ENCODE data around the gene GRIN2A.

GRIN2A gene

GRCh38 chr16:9778849-9779248, 403.4 kb downstream of the GRIN2A start:
- H3K36me3 ChIP-seq (ENCODE audit: control insufficient read depth in 5 of 5, insufficient read depth in 5 of 5, low read length in 5 of 5) = no peaks in the 10 kb centered on the region
- no peak overlapping the region for H3K27ac ChIP-seq (ENCODE audit: low read depth, low read length)
- H3K27me3 ChIP-seq (ENCODE audit: control insufficient read depth in 5 of 5, insufficient read depth in 4 of 5, low read length in 5 of 5) = no peaks in the 10 kb centered on the region
- no peaks in the 10 kb centered on the region for H3K9me3 ChIP-seq (ENCODE audit: control insufficient read depth in 5 of 5, low read length in 5 of 5)
- H3K4me1 ChIP-seq (ENCODE audit: control insufficient read depth in 5 of 5, insufficient read depth in 5 of 5, low read length in 5 of 5) = no peaks in the 10 kb centered on the region
- no peak overlapping the region for H3K4me3 ChIP-seq (ENCODE audit: low read depth in 1 of 5, low read length in 5 of 5)
- H3K9ac ChIP-seq (ENCODE audit: low read length in 5 of 5) = no peak overlapping the region

GRCh38 chr16:9775998-9776397, 406.2 kb downstream of the GRIN2A start:
- H3K4me3 ChIP-seq (ENCODE audit: low read depth in 1 of 5, low read length in 5 of 5) = no peak overlapping the region
- no peak overlapping the region for H3K27ac ChIP-seq (ENCODE audit: low read depth, low read length)
- no peaks in the 10 kb centered on the region for H3K9me3 ChIP-seq (ENCODE audit: control insufficient read depth in 5 of 5, low read length in 5 of 5)
- H3K36me3 ChIP-seq (ENCODE audit: control insufficient read depth in 5 of 5, insufficient read depth in 5 of 5, low read length in 5 of 5) = no peaks in the 10 kb centered on the region
- H3K4me1 ChIP-seq (ENCODE audit: control insufficient read depth in 5 of 5, insufficient read depth in 5 of 5, low read length in 5 of 5) = peaks cover 0 to 3% (median 0%) of the 10 kb centered on the region in 5 donors
- H3K9ac ChIP-seq (ENCODE audit: low read length in 5 of 5) = no peak overlapping the region
- H3K27me3 ChIP-seq (ENCODE audit: control insufficient read depth in 5 of 5, insufficient read depth in 4 of 5, low read length in 5 of 5) = peaks cover 0 to 4% (median 0%) of the 10 kb centered on the region in 5 donors

GRCh38 chr16:9773289-9773688, 408.9 kb downstream of the GRIN2A start:
- Histone ChIP-seq H3K9me3 (ENCODE audit: control insufficient read depth in 5 of 5, low read length in 5 of 5) (no peaks in the 10 kb centered on the region), H3K27me3 (ENCODE audit: control insufficient read depth in 5 of 5, insufficient read depth in 4 of 5, low read length in 5 of 5) (peaks cover 0 to 4% (median 0%) of the 10 kb centered on the region in 5 donors), H3K9ac (ENCODE audit: low read length in 5 of 5) (no peak overlapping the region), H3K4me1 (ENCODE audit: control insufficient read depth in 5 of 5, insufficient read depth in 5 of 5, low read length in 5 of 5) (peaks cover 0 to 3% (median 0%) of the 10 kb centered on the region in 5 donors), H3K4me3 (ENCODE audit: low read depth in 1 of 5, low read length in 5 of 5) (no peak overlapping the region), H3K27ac (ENCODE audit: low read depth, low read length) (no peak overlapping the region), H3K36me3 (ENCODE audit: control insufficient read depth in 5 of 5, insufficient read depth in 5 of 5, low read length in 5 of 5) (no peaks in the 10 kb centered on the region)

GRCh38 chr16:9772526-9773225, 409.6 kb downstream of the GRIN2A start:
- H3K27ac ChIP-seq (ENCODE audit: low read depth, low read length) = no peak overlapping the region
- H3K36me3 ChIP-seq (ENCODE audit: control insufficient read depth in 5 of 5, insufficient read depth in 5 of 5, low read length in 5 of 5) = no peaks in the 10 kb centered on the region
- no peaks in the 10 kb centered on the region for H3K9me3 ChIP-seq (ENCODE audit: control insufficient read depth in 5 of 5, low read length in 5 of 5)
- H3K27me3 ChIP-seq (ENCODE audit: control insufficient read depth in 5 of 5, insufficient read depth in 4 of 5, low read length in 5 of 5) = peaks cover 0 to 4% (median 0%) of the 10 kb centered on the region in 5 donors
- H3K4me1 ChIP-seq (ENCODE audit: control insufficient read depth in 5 of 5, insufficient read depth in 5 of 5, low read length in 5 of 5) = peaks cover 0 to 3% (median 0%) of the 10 kb centered on the region in 5 donors
- no peak overlapping the region for H3K9ac ChIP-seq (ENCODE audit: low read length in 5 of 5)
- no peak overlapping the region for H3K4me3 ChIP-seq (ENCODE audit: low read depth in 1 of 5, low read length in 5 of 5)

GRCh38 chr16:9766891-9767290, 415.3 kb downstream of the GRIN2A start:
- Histone ChIP-seq H3K4me1 (ENCODE audit: control insufficient read depth in 5 of 5, insufficient read depth in 5 of 5, low read length in 5 of 5) (no peaks in the 10 kb centered on the region), H3K27ac (ENCODE audit: low read depth, low read length) (no peak overlapping the region), H3K4me3 (ENCODE audit: low read depth in 1 of 5, low read length in 5 of 5) (no peak overlapping the region), H3K36me3 (ENCODE audit: control insufficient read depth in 5 of 5, insufficient read depth in 5 of 5, low read length in 5 of 5) (no peaks in the 10 kb centered on the region), H3K9ac (ENCODE audit: low read length in 5 of 5) (no peak overlapping the region), H3K27me3 (ENCODE audit: control insufficient read depth in 5 of 5, insufficient read depth in 4 of 5, low read length in 5 of 5) (no peaks in the 10 kb centered on the region), H3K9me3 (ENCODE audit: control insufficient read depth in 5 of 5, low read length in 5 of 5) (peaks cover 0 to 4% (median 0%) of the 10 kb centered on the region in 5 donors)

GRCh38 chr16:9763505-9763904, 418.7 kb downstream of the GRIN2A start:
- Histone ChIP-seq H3K27ac (ENCODE audit: low read depth, low read length) (no peak overlapping the region), H3K4me1 (ENCODE audit: control insufficient read depth in 5 of 5, insufficient read depth in 5 of 5, low read length in 5 of 5) (no peaks in the 10 kb centered on the region), H3K4me3 (ENCODE audit: low read depth in 1 of 5, low read length in 5 of 5) (no peak overlapping the region), H3K9me3 (ENCODE audit: control insufficient read depth in 5 of 5, low read length in 5 of 5) (peaks cover 0 to 4% (median 0%) of the 10 kb centered on the region in 5 donors), H3K9ac (ENCODE audit: low read length in 5 of 5) (no peak overlapping the region), H3K27me3 (ENCODE audit: control insufficient read depth in 5 of 5, insufficient read depth in 4 of 5, low read length in 5 of 5) (no peaks in the 10 kb centered on the region), H3K36me3 (ENCODE audit: control insufficient read depth in 5 of 5, insufficient read depth in 5 of 5, low read length in 5 of 5) (no peaks in the 10 kb centered on the region)

GRCh38 chr16:9761870-9762269, 420.4 kb downstream of the GRIN2A start:
- Histone ChIP-seq H3K36me3 (ENCODE audit: control insufficient read depth in 5 of 5, insufficient read depth in 5 of 5, low read length in 5 of 5) (no peaks in the 10 kb centered on the region), H3K4me1 (ENCODE audit: control insufficient read depth in 5 of 5, insufficient read depth in 5 of 5, low read length in 5 of 5) (no peaks in the 10 kb centered on the region), H3K9me3 (ENCODE audit: control insufficient read depth in 5 of 5, low read length in 5 of 5) (peaks cover 0 to 4% (median 0%) of the 10 kb centered on the region in 5 donors), H3K9ac (ENCODE audit: low read length in 5 of 5) (no peak overlapping the region), H3K27me3 (ENCODE audit: control insufficient read depth in 5 of 5, insufficient read depth in 4 of 5, low read length in 5 of 5) (no peaks in the 10 kb centered on the region), H3K27ac (ENCODE audit: low read depth, low read length) (no peak overlapping the region), H3K4me3 (ENCODE audit: low read depth in 1 of 5, low read length in 5 of 5) (no peak overlapping the region)

- no peaks in the 10 kb centered on the region for H3K27me3 ChIP-seq (ENCODE audit: control insufficient read depth in 5 of 5, insufficient read depth in 4 of 5, low read length in 5 of 5)
- H3K36me3 ChIP-seq (ENCODE audit: control insufficient read depth in 5 of 5, insufficient read depth in 5 of 5, low read length in 5 of 5) = no peaks in the 10 kb centered on the region
- no peak overlapping the region for H3K4me3 ChIP-seq (ENCODE audit: low read depth in 1 of 5, low read length in 5 of 5)
- H3K27ac ChIP-seq (ENCODE audit: low read depth, low read length) = no peak overlapping the region
- H3K9ac ChIP-seq (ENCODE audit: low read length in 5 of 5) = no peak overlapping the region
- H3K4me1 ChIP-seq (ENCODE audit: control insufficient read depth in 5 of 5, insufficient read depth in 5 of 5, low read length in 5 of 5) = no peaks in the 10 kb centered on the region
- no peaks in the 10 kb centered on the region for H3K9me3 ChIP-seq (ENCODE audit: control insufficient read depth in 5 of 5, low read length in 5 of 5)
These were observed 424.5 kb downstream of the GRIN2A start for GRCh38 chr16:9757687-9758086.

GRCh38 chr16:9756434-9756833, 425.8 kb downstream of the GRIN2A start:
- no peak overlapping the region for H3K4me3 ChIP-seq (ENCODE audit: low read depth in 1 of 5, low read length in 5 of 5)
- H3K4me1 ChIP-seq (ENCODE audit: control insufficient read depth in 5 of 5, insufficient read depth in 5 of 5, low read length in 5 of 5) = no peaks in the 10 kb centered on the region
- no peak overlapping the region for H3K9ac ChIP-seq (ENCODE audit: low read length in 5 of 5)
- H3K9me3 ChIP-seq (ENCODE audit: control insufficient read depth in 5 of 5, low read length in 5 of 5) = no peaks in the 10 kb centered on the region
- H3K27me3 ChIP-seq (ENCODE audit: control insufficient read depth in 5 of 5, insufficient read depth in 4 of 5, low read length in 5 of 5) = no peaks in the 10 kb centered on the region
- H3K36me3 ChIP-seq (ENCODE audit: control insufficient read depth in 5 of 5, insufficient read depth in 5 of 5, low read length in 5 of 5) = no peaks in the 10 kb centered on the region
- no peak overlapping the region for H3K27ac ChIP-seq (ENCODE audit: low read depth, low read length)

- H3K9ac ChIP-seq (ENCODE audit: low read length in 5 of 5) = no peak overlapping the region
- H3K27me3 ChIP-seq (ENCODE audit: control insufficient read depth in 5 of 5, insufficient read depth in 4 of 5, low read length in 5 of 5) = peaks cover 0 to 2% (median 0%) of the 10 kb centered on the region in 5 donors
- H3K27ac ChIP-seq (ENCODE audit: low read depth, low read length) = no peak overlapping the region
- no peaks in the 10 kb centered on the region for H3K4me1 ChIP-seq (ENCODE audit: control insufficient read depth in 5 of 5, insufficient read depth in 5 of 5, low read length in 5 of 5)
- H3K9me3 ChIP-seq (ENCODE audit: control insufficient read depth in 5 of 5, low read length in 5 of 5) = no peaks in the 10 kb centered on the region
- H3K36me3 ChIP-seq (ENCODE audit: control insufficient read depth in 5 of 5, insufficient read depth in 5 of 5, low read length in 5 of 5) = no peaks in the 10 kb centered on the region
- H3K4me3 ChIP-seq (ENCODE audit: low read depth in 1 of 5, low read length in 5 of 5) = no peak overlapping the region
These were observed 427.1 kb downstream of the GRIN2A start for GRCh38 chr16:9755081-9755480.

Measured in subcutaneous abdominal adipose tissue (tissue), 5 donors.